HepG2 (cell line): ENCODE results near the gene P4HTM. TPM values are rescaled to one million over a fixed set of nuclear protein-coding genes. Genes with fewer than 3 reads are reported as not detected.
A peak's percentile ranks its signal among the peaks of the same experiment; 100 is the strongest.

ENCODE experiments used
- ATM ChIP-seq: fragments of 450-650 bp; IDR thresholded peaks from 2 replicates; pipeline ENCODE4 v1.7.1; 2017; ENCODE audit warnings: mild to moderate bottlenecking, borderline replicate concordance
- CAMTA2 ChIP-seq: sonication (generic); formaldehyde crosslinking; IDR thresholded peaks from 2 replicates; pipeline ENCODE4 v1.4.0; 2020; ENCODE audit warnings: mild to moderate bottlenecking, missing genetic modification reagents, borderline replicate concordance
- FOXP1 ChIP-seq, 2 experiments: fragments of 450-650 bp in 1 of 2; IDR thresholded peaks; 2 replicates each; pipeline ENCODE4 v1.6.1; 2017 to 2018; ENCODE audit warnings: antibody characterized with exemption in 1 of 2
- GPN1 ChIP-seq: sonication (generic); formaldehyde crosslinking; IDR thresholded peaks from 2 replicates; pipeline ENCODE4 v1.5.1; 2020; ENCODE audit warnings: missing genetic modification reagents, borderline replicate concordance
- HMGA1 ChIP-seq: sonication (generic); formaldehyde crosslinking; conservative IDR thresholded peaks from 2 replicates; pipeline ENCODE4 v1.4.0; 2020; ENCODE audit warnings: missing genetic modification reagents
- HNRNPLL ChIP-seq: fragments of 200-400 bp; formaldehyde crosslinking; IDR thresholded peaks from 2 replicates; pipeline ENCODE4 v1.6.1; 2017; ENCODE audit warnings: mild to moderate bottlenecking, low read depth, low read length; ENCODE audit not compliant: poor library complexity, severe bottlenecking
- KDM3A ChIP-seq: IDR thresholded peaks from 2 replicates; pipeline ENCODE4 v1.6.1; 2018; ENCODE audit warnings: low read depth, missing compliant biosample characterization
- MIXL1 ChIP-seq: IDR thresholded peaks from 2 replicates; pipeline ENCODE4 v1.6.1; 2016
- MXI1 ChIP-seq: IDR thresholded peaks from 3 replicates; pipeline ENCODE4 v1.6.1; 2012; ENCODE audit warnings: low read depth, low read length, inconsistent platforms, borderline replicate concordance
- MYC ChIP-seq: sonication (generic); formaldehyde crosslinking; IDR thresholded peaks from 2 replicates; pipeline ENCODE4 v1.9.0; 2021; ENCODE audit warnings: missing genetic modification reagents, borderline replicate concordance
- NFE2L2 ChIP-seq: fragments of 150-350 bp; IDR thresholded peaks from 2 replicates; pipeline ENCODE4 v1.6.1; 2014; ENCODE audit warnings: low read length
- NR2F6 ChIP-seq, 2 experiments: IDR thresholded peaks; 2 replicates each; pipeline ENCODE4 v1.6.1; 2016; ENCODE audit warnings: antibody characterized with exemption in 1 of 2, mild to moderate bottlenecking in 1 of 2
- SNAI1 ChIP-seq: sonication (generic); formaldehyde crosslinking; IDR thresholded peaks from 2 replicates; pipeline ENCODE4 v1.5.0; 2020; ENCODE audit warnings: mild to moderate bottlenecking, missing genetic modification reagents, borderline replicate concordance
- TBX3 ChIP-seq: fragments of 450-650 bp; IDR thresholded peaks from 2 replicates; pipeline ENCODE4 v1.6.1; 2017; ENCODE audit warnings: antibody characterized with exemption, mild to moderate bottlenecking, inconsistent platforms, borderline replicate concordance
- ZBTB33 ChIP-seq: sonication (generic); formaldehyde crosslinking; IDR thresholded peaks from 2 replicates; pipeline ENCODE4 v1.4.0; 2020; ENCODE audit warnings: missing genetic modification reagents
- ZNF30 ChIP-seq: sonication (generic); formaldehyde crosslinking; IDR thresholded peaks from 2 replicates; pipeline ENCODE4 v1.5.0; 2020; ENCODE audit warnings: mild to moderate bottlenecking, missing genetic modification reagents
- ZNF343 ChIP-seq: sonication (generic); formaldehyde crosslinking; IDR thresholded peaks from 2 replicates; pipeline ENCODE4 v1.4.0; 2020; ENCODE audit warnings: mild to moderate bottlenecking, missing genetic modification reagents
- ZNF7 ChIP-seq: IDR thresholded peaks from 2 replicates; pipeline ENCODE4 v1.6.1; 2016; ENCODE audit warnings: missing biosample characterization, missing genetic modification reagents
- polyA plus RNA-seq, 8 experiments: library from polyadenylated mRNA; depleted of rRNA in 3 of 8; stranded (reverse) in 7 of 8; unstranded in 1 of 8; fragments of >200 nt; fragmentation: Illumina TruSeq in 4 of 8; extraction: Trizol in 4 of 8; gene quantifications; 2 replicates each; pipeline versions ENCODE4 v1.2.1 to v1.2.3, GENCODE V29; 2011 to 2016; ENCODE audit warnings: low read depth in 4 of 8, missing spikeins in 1 of 8, mixed read lengths in 1 of 8; ENCODE audit not compliant: insufficient read depth in 1 of 8
- total RNA-seq, 5 experiments: library from RNA; depleted of rRNA; stranded (reverse); fragments of >200 nt; fragmentation: Illumina TruSeq; extraction: Trizol; gene quantifications; 2 replicates each; pipeline ENCODE4 v1.2.3, GENCODE V29; 2016; ENCODE audit warnings: low read depth in 1 of 5
- TF ChIP-seq, protein P1 (sequence below): sonication (generic); formaldehyde crosslinking; IDR thresholded peaks from 2 replicates; pipeline ENCODE4 v1.8.1; 2022; ENCODE audit warnings: low read depth, mild to moderate bottlenecking, missing genetic modification reagents
- TF ChIP-seq, protein P2 (sequence below), 2 experiments: fragments of 450-650 bp in 1 of 2; sonication (generic) in 1 of 2; formaldehyde crosslinking; IDR thresholded peaks; 2 replicates each; pipeline versions ENCODE4 v1.5.0 to v1.8.0; 2020 to 2022; ENCODE audit warnings: mild to moderate bottlenecking in 1 of 2, missing genetic modification reagents in 1 of 2
- TF ChIP-seq, protein P3 (sequence below): sonication (generic); formaldehyde crosslinking; IDR thresholded peaks from 2 replicates; pipeline ENCODE4 v1.4.0; 2020; ENCODE audit warnings: missing genetic modification reagents, borderline replicate concordance

The P4HTM gene
- total and polyA plus RNA-seq, 2 of the 13 experiments (the other 11 are each of a cell fraction or from before 2014, with no cell fraction given) = 0.01 TPM; not detected in 1

GRCh38 chr3:49021213-49021812, 31.3 kb downstream of the P4HTM start (continued):
- TF ChIP-seq, protein P1, sequence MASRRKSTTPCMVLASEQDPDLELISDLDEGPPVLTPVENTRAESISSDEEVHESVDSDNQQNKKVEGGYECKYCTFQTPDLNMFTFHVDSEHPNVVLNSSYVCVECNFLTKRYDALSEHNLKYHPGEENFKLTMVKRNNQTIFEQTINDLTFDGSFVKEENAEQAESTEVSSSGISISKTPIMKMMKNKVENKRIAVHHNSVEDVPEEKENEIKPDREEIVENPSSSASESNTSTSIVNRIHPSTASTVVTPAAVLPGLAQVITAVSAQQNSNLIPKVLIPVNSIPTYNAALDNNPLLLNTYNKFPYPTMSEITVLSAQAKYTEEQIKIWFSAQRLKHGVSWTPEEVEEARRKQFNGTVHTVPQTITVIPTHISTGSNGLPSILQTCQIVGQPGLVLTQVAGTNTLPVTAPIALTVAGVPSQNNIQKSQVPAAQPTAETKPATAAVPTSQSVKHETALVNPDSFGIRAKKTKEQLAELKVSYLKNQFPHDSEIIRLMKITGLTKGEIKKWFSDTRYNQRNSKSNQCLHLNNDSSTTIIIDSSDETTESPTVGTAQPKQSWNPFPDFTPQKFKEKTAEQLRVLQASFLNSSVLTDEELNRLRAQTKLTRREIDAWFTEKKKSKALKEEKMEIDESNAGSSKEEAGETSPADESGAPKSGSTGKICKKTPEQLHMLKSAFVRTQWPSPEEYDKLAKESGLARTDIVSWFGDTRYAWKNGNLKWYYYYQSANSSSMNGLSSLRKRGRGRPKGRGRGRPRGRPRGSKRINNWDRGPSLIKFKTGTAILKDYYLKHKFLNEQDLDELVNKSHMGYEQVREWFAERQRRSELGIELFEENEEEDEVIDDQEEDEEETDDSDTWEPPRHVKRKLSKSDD (CRISPR knock-in tag) = no peak
- TF ChIP-seq NFE2L2 (no peak), HNRNPLL (peak; percentile 82), FOXP1 (IDR thresholded peaks at IDR 0.05) (no peak), FOXP1 (CRISPR knock-in tag; IDR thresholded peaks at IDR 0.05) (peak; percentile 9; the same call in 1 of the 2 replicates), ATM (no peak), MXI1 (peak; percentile 74; the same call in 1 of the 3 replicates), HMGA1 (no peak), MIXL1 (CRISPR knock-in tag) (peak; percentile 45; the same call in 1 of the 2 replicates), SNAI1 (CRISPR knock-in tag) (no peak), KDM3A (no peak; the same call in 1 of the 2 replicates), CAMTA2 (CRISPR knock-in tag) (no peak), ZNF7 (no peak), NR2F6 (IDR thresholded peaks at IDR 0.05) (no peak), NR2F6 (CRISPR knock-in tag; IDR thresholded peaks at IDR 0.05) (no peak; the same call in 1 of the 2 replicates), ZBTB33 (CRISPR knock-in tag) (no peak; the same call in 1 of the 2 replicates), TBX3 (no peak), ZNF30 (CRISPR knock-in tag) (0 out of 2 replicates have a peak, but pooled peaks have one; percentile 18), MYC (CRISPR knock-in tag) (peak; percentile 77), ZNF343 (no peak), GPN1 (CRISPR knock-in tag) (no peak; the same call in 1 of the 2 replicates)
- TF ChIP-seq, protein P2, sequence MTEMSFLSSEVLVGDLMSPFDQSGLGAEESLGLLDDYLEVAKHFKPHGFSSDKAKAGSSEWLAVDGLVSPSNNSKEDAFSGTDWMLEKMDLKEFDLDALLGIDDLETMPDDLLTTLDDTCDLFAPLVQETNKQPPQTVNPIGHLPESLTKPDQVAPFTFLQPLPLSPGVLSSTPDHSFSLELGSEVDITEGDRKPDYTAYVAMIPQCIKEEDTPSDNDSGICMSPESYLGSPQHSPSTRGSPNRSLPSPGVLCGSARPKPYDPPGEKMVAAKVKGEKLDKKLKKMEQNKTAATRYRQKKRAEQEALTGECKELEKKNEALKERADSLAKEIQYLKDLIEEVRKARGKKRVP (CRISPR knock-in tag; IDR thresholded peaks at IDR 0.05) = no peak
- TF ChIP-seq, protein P3, sequence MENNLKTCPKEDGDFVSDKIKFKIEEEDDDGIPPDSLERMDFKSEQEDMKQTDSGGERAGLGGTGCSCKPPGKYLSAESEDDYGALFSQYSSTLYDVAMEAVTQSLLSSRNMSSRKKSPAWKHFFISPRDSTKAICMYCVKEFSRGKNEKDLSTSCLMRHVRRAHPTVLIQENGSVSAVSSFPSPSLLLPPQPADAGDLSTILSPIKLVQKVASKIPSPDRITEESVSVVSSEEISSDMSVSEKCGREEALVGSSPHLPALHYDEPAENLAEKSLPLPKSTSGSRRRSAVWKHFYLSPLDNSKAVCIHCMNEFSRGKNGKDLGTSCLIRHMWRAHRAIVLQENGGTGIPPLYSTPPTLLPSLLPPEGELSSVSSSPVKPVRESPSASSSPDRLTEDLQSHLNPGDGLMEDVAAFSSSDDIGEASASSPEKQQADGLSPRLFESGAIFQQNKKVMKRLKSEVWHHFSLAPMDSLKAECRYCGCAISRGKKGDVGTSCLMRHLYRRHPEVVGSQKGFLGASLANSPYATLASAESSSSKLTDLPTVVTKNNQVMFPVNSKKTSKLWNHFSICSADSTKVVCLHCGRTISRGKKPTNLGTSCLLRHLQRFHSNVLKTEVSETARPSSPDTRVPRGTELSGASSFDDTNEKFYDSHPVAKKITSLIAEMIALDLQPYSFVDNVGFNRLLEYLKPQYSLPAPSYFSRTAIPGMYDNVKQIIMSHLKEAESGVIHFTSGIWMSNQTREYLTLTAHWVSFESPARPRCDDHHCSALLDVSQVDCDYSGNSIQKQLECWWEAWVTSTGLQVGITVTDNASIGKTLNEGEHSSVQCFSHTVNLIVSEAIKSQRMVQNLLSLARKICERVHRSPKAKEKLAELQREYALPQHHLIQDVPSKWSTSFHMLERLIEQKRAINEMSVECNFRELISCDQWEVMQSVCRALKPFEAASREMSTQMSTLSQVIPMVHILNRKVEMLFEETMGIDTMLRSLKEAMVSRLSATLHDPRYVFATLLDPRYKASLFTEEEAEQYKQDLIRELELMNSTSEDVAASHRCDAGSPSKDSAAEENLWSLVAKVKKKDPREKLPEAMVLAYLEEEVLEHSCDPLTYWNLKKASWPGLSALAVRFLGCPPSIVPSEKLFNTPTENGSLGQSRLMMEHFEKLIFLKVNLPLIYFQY (CRISPR knock-in tag) = peak; percentile 94
